NCI-H526 (cell line): ENCODE data around the gene DNLZ.

Experiments used
- DNase-seq, 2 experiments: peaks; one replicate each; lab custom pipeline; 2025; lab: John Stamatoyannopoulos, UW

The DNLZ gene

GRCh38 chr9:136343121-136343883 lies 20.2 kb downstream of the DNLZ start:
- no peak for DNase-seq

GRCh38 chr9:136342181-136343120 lies 21.1 kb downstream of the DNLZ start:
- DNase-seq = peak; percentile 18 to 68

GRCh38 chr9:136341769-136342168 lies 21.8 kb downstream of the DNLZ start:
- DNase-seq = no peak

GRCh38 chr9:136341042-136341655 lies 22.4 kb downstream of the DNLZ start:
- DNase-seq = no peak

DNA sequence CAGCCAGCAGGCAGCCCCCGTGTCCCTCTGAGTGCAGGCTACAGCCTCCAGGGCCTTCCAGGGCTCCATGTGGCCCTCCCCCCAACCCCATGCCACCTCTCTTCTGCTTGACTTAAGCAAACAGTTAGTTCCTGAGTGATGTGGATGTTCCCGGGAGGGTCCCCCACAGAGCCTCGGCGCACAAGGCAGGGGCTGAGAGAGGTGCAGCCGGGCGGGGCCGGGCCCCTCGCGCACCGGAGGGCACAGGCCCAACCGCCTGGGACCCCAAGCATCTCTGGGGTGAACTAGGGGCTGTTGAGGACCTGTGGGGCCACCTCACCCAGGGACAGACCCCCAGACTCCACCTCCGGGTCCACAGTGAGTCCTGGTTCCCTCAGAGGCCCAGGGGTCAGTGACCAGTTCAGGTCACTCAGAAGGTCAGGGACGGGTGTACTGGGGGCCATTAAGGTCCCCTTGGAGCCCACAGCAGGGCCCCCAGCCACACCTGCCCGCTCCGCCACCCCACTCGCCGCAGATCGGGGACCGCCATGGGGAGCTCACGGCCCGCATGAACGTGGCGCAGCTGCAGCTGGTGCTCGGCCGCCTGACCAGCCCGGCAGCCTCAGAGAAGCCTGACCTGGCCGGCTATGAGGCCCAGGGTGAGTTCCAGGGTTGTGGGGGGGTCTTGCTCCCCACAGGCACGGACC lies 23.0 kb downstream of the DNLZ start:
- DNase-seq = no peak

GRCh38 chr9:136339958-136340310 lies 23.6 kb downstream of the DNLZ start:
- no peak for DNase-seq

GRCh38 chr9:136339173-136339957 lies 24.2 kb downstream of the DNLZ start:
- DNase-seq = peak; percentile 25 to 69

GRCh38 chr9:136338511-136338910 lies 25.0 kb downstream of the DNLZ start:
- no peak for DNase-seq

DNA sequence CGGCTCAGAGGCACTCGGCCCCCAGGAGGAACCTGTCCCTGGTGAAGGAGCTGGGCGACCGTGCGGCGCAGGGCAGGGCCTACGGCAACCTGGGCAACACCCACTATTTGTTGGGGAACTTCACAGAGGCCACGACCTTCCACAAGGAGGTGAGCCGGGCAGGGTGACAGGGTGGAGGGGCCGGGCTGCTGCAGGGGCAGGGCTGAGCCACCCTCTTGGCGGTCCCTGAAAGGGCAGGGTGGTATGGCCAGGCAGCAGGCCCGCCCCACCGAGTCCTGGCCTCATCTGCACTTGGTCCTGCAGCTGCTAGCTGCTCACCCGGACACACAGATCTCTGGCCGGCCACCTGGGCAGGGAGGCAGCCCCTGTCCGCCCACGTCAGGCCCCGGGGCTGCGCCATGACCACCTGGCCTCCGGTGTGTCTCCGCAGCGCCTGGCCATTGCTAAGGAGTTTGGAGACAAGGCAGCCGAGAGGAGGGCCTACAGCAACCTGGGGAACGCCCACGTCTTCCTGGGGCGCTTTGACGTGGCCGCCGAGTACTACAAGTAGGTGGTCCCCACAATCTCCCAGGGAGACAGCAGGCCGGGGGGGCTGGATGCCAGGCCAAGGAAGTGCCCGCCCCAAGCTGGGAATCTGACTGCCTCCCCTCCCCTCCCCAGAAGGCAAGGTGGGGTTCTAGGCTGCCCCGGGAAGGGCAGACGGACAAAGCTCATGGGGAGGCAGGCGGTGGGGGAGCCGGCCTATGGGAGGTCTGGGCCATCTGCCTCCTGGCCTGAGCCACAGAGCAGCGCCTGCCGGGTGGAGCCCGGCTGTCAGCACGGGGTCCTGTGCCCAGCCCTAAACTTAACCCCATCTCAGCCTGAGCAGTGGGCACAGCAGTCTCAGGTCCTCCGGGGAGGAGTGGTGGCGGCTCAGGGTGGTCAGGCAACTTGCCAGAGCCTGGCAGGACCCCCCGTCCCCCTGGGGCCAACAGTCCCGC lies 25.8 kb downstream of the DNLZ start:
- no peak for DNase-seq

DNA sequence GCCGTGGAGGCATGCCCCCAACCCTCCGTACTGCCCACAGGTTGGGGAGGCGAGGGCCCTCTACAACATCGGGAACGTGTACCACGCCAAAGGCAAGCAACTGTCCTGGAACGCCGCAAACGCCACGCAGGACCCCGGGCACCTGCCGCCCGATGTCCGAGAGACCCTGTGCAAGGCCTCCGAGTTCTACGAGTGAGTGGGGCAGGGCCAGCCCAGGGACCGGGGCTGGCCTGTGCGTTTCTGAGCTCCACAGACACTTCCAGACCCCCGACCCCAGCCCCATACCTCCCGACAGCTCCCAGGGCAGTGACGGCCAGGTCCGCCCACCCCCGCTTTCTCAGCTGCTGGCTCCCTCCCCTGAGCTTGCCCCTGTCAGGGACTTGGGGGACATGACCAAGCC lies 26.7 kb downstream of the DNLZ start:
- DNase-seq = no peak

DNA sequence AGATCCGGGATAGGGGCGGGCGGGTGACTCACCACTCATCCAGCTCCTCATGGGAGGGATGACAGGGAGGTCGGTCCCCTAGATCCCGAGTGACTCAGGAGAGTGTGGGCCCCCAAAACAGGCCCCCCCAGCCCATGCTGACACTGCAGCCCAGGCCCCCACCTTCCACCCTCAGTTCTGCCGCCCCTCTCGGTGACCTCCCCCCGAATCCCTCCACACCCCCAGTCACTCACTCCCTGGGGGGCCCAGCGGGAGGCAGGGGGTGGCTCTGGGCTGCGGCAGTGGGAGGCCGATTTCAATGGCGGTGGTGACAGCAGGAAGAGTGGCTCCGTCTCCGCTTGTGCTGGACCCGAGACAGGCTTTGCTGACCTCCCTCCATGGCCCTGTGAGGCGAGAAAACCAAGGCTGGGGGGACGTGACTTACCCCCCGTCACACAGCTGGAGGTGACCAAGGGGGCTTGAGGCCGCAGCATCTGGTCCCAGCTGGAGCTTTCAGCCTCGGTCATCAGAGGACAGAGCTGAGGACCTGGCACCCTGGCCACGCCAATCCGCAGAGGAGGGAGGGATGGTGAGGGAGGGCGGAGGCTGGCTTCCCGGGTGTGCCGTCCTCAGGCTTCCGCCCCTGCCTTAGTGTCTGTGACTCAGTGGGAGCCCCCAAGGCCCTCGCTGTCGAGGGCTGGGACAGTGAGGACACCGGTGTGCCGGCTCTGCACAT lies 27.2 kb downstream of the DNLZ start:
- DNase-seq = no peak

DNA sequence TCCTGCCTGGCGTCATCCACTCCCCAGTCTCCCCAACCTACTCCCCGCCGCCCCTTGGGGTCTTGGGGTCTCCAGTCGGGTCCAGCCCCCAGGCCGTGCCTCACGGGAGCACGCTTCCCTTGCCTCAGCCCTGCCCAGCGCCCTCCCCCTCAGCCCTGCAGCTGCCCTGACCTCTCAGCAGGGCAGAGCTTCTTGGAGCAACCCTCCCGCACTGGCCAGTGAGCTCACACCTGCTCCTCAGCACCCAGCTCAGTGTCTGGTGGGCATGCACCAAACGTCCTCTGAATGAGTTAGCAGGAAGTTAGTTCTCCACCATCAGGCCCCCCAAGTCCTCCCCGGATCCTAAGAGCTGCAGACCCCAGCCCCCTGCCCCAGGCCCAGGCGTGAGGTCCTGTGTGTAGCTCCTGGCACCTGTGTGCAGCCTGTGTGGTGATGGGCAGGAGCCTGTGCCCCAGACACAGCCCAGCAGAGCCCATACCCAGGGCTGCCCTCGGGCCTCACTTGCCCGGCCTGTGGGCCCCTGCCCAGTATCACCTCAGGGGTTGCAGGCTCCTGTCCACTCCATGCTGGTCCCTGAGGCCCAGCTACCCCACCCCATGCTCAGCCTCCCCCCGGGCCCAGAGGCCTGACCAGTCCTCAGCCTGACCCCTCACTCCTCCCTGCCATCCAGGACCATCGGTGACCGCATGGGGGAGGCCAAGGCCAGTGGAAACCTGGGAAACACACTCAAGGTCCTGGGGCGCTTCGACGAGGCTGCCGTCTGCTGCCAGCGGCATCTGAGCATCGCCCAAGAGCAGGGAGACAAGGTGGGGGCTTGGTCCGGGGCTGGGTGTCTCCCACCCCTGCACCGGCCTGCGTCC lies 28.0 kb downstream of the DNLZ start:
- DNase-seq = no peak

- no peak for DNase-seq
Observed at GRCh38 chr9:136334541-136334940, 29.0 kb downstream of the DNLZ start.

DNA sequence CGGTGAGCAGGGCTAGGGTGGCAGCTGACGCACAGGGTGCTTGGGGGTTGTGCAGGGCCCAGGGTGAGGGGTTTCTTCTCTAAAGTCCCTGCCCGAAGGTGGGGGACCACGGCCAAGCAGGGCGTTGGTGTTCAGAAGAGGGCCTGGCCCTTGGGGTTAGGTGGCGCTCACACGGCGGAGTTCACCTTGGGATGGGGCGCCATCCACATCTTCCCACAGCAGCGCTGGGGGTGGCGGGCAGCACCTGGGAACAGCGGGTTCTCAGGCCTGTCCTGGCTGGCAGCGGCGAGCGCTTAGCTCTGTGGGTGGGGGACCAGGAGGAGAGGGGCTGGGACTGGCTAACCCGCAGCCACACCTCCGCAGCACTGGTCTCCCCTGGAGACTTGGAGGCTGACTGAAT lies 30.1 kb downstream of the DNLZ start:
- DNase-seq = no peak

DNA sequence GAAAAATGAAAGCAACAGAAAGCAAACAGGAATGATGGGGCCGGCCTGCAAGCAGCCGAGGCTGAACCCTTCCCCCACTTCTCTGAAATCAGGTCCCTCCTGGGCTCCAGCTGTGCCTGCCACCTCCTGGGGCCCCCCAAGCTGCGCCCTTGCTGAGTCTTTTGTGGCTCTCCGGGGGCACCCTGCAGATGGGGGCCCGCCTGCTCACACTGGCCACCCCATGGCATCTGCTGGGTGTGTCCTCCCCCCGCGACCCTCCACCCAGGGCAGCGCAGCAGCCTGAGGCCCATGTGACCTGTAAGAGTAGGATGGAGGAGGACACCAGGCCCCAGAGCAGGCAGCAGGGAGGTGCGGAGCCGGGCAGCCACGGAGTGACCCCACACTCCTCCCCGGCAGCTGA lies 30.5 kb downstream of the DNLZ start:
- no peak for DNase-seq

DNA sequence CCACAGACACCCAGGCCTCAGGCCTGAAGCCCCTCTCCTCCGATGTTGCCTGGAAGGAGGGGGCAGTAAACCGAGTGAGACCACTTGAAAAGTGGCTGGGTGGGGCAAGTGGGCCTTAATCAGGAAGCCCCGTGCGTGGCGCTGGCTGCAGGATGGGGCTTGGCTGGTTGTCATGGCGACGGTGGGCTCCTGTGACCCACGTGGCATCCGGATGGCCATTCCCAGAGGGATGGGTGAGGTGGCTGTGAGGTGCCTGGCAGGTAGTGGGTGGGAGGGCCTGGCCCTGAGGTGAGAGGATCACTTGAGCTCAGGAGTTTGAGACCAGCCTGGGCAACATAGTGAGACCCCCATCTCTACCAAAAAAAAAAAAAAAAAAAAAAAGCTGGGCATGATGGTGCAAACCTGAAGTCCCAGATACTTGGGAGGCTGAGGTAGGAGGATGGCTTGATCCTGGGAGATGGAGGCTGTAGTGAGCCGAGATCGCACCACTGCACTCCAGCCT lies 31.0 kb downstream of the DNLZ start:
- DNase-seq = no peak

DNA sequence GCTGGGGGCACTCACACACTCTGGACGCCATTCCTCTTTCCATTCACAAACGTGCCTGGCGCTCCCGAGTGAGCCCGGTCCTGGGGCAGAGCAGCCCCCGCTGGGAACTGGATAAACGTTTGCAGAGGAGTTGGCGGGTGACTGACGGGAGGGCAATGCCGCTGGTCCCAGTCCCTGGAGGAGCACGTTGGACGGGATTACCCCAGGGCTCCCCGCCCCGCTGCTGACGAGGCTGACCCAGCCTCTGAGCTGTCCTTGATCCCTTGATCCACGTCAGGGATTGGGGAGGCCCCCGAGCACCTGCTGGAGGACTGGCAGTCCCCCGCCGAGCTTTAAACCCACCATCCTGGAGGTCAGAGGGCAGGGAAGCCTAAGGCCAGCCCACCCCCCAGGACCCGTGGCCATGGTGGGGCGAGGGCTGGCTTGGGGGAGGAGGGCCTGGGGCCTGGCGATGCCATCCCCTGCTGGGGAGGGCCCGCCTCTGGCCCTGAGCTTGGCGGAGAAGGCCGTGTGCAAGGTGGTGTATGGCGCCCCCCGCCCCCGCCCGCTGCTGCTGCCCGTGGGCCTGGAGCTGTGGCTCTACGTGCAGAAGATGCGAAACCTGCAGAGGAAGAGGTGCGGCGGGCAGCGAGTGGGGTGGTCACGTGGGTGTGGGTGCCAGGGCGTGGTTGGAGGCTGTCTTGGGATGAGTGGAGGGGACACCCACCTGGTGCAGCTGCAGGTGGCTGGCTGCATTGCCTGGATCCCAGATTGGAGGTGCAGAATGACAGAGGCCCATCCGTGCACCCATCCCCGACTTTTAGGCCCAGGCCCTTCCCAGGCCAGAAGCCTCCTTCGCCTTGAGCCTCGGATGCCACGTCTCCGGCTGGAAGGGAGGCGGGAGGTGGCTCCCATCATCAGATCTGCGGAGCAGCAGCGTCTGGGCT lies 31.7 kb downstream of the DNLZ start:
- no peak for DNase-seq
